ENCODE measurements around the gene MOB1A.
"Not testable (repeated sequence)": the region's sequence is repeated elsewhere in the genome, so short reads cannot be mapped to it uniquely, and the experiment has no call there.

Gene MOB1A

GRCh38 chr2:74198461-74199274, 20.0 kb upstream of the MOB1A start, which contains the start of gene MTHFD2:
MTHFD2 (plus strand) TSS chr2:74198615; CDS start chr2:74198642, 27 bp downstream.
- DNase-seq, result peak; percentile 92

GRCh38 chr2:74198023-74198460, 19.4 kb upstream of the MOB1A start:
- no peak for DNase-seq

GRCh38 chr2:74197049-74197448, 18.4 kb upstream of the MOB1A start:
- DNase-seq, result no peak

- DNase-seq, result no peak
Observed at GRCh38 chr2:74194799-74195198, 16.1 kb upstream of the MOB1A start.

- DNase-seq, result no peak
Observed at GRCh38 chr2:74191596-74192380, 13.1 kb upstream of the MOB1A start.

- no peak for DNase-seq
Observed at GRCh38 chr2:74188696-74189095, 10.0 kb upstream of the MOB1A start.

- no peak for DNase-seq
Observed at GRCh38 chr2:74188018-74188601, 9.4 kb upstream of the MOB1A start.

GRCh38 chr2:74186706-74187105, 8.0 kb upstream of the MOB1A start:
- not testable (repeated sequence) for DNase-seq

- DNase-seq, result peak; percentile 84
Observed at GRCh38 chr2:74186038-74186437, 7.4 kb upstream of the MOB1A start.

- no peak for DNase-seq
Observed at GRCh38 chr2:74183878-74184277, 5.2 kb upstream of the MOB1A start.

- DNase-seq, result peak; percentile 73
Observed at GRCh38 chr2:74181739-74182138, 3.1 kb upstream of the MOB1A start.

- DNase-seq, result no peak
Observed at GRCh38 chr2:74179063-74179865, 585 bp upstream of the MOB1A start.

- no peak for DNase-seq
Observed at GRCh38 chr2:74177696-74178095, 983 bp downstream of the MOB1A start.

GRCh38 chr2:74174909-74175308, 3.8 kb downstream of the MOB1A start:
- DNase-seq, result no peak

GRCh38 chr2:74168739-74169138, 9.9 kb downstream of the MOB1A start:
- DNase-seq, result no peak

GRCh38 chr2:74164761-74165160, 13.9 kb downstream of the MOB1A start:
- DNase-seq, result no peak

- no peak for DNase-seq
Observed at GRCh38 chr2:74162951-74163350, 15.7 kb downstream of the MOB1A start.

- DNase-seq, result no peak
Observed at GRCh38 chr2:74155830-74156229, 22.8 kb downstream of the MOB1A start.

GRCh38 chr2:74152954-74153353, 25.7 kb downstream of the MOB1A start:
- no peak for DNase-seq

- no peak for DNase-seq
Observed at GRCh38 chr2:74149570-74150319, 28.9 kb downstream of the MOB1A start.

- no peak for DNase-seq
Observed at GRCh38 chr2:74149247-74149525, 29.5 kb downstream of the MOB1A start.
